HG02610 (cell line): ENCODE measurements around the gene MPPE1.

Experiments
- ATAC-seq: cut with Tn5 transposase; IDR thresholded peaks from one replicate; pipeline ENCODE4 v1.9.1; 2021; ENCODE audit warnings: mild to moderate bottlenecking, moderate library complexity; ENCODE audit not compliant: unreplicated experiment

The MPPE1 gene

GRCh38 chr18:11885278-11885947 lies 22.7 kb downstream of the MPPE1 start:
- no peak for ATAC-seq

DNA sequence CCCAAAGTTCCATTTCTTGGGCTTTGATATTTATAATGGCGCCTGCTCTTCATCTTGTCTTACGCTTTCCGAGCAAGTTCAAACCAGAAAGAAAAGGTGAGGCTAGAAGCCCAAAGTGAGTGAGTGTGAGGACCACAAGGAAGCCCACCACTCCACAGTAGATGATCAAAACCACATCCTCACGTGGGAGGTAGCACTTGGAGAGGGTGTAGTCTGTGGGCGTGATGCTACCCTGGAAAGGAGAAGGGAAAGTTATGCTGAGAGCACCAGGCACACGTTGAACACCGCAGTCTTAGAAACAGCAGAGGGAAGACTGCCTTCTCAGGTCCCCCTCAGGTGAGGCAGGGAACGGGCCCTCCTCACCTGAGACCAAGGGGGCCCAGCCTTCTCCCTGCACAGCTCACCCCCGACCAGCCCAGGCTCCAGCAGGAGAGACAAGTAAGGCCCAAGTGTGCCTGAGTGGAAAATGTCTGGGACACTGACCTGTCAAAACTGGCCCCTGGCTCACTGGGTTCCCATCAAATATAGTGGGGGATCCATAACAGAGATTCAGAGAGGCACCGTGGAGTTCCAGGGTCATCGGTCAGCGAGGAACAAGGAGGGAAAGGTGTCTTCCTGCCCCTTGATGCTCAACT lies 23.6 kb downstream of the MPPE1 start:
- ATAC-seq, result no peak

DNA sequence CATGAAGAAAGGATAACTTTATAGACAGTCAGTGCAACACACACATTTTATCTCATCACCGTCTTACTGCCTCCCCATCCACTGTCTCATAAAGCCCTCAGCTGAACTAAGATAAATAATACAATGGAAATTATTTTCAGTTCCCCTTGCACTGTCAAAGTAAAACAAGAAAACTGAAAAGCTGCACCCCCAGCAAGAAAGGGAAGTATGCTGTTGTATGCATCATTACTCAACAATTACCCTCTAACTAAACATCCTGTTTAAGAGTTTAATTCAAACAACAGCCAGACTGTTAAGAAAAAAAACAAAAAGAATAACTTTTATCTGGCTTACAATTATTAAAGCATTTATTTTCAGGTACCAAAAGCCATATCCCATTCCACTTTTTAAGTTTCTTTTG lies 25.0 kb downstream of the MPPE1 start:
- no peak for ATAC-seq

GRCh38 chr18:11882636-11883035 lies 25.5 kb downstream of the MPPE1 start:
- ATAC-seq, result no peak

DNA sequence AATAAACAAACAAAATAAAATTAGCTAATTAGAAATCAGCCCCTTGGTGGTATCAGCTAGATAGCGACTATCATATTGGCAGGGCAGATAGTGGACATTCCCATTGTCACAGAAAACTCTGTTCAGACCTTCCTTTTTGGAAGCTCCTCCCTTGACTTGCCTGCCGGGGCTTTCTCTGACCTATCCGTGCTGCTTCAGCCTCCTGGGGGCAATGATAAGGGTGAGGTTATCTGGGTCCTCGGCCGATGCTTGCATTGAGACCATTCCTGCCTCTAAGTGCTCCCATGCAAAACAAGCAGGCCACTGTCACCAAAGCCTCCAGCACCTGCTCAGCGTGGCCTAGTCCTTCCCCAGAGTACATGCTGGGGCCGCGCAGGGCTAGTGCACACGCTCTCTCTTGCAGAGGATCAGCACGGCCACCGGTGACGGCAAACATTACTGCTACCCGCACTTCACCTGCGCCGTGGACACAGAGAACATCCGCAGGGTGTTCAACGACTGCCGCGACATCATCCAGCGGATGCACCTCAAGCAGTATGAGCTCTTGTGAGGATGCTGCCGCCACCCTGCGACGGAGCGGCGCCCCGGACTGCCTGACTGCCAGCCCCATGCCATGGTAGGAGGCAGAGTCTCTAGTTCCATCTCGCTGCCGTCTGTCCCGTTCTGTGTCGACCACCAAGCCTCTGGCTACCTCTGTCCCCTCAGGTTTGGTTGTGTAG lies 27.4 kb downstream of the MPPE1 start:
- ATAC-seq, result no peak

GRCh38 chr18:11877497-11878135 lies 30.5 kb downstream of the MPPE1 start:
- ATAC-seq, result no peak

DNA sequence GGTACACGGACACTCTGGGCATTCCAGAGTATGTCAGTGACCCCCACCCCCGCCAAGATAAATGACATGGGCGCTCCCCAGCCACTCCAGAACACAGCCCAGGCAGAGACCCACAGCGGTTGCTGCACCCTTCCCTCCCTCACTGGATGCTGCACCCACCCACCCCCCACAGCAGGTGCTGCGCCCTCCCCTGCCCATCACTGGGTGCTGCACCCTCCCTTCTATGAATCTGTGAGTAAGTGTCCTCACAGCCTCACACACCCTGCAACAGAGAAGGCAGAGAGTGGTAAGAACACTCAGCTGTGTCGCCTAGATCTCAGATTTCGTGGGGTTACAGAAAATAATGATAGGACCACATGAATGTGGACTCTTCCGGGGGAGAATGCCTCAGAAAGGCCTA lies 33.4 kb downstream of the MPPE1 start:
- no peak for ATAC-seq

DNA sequence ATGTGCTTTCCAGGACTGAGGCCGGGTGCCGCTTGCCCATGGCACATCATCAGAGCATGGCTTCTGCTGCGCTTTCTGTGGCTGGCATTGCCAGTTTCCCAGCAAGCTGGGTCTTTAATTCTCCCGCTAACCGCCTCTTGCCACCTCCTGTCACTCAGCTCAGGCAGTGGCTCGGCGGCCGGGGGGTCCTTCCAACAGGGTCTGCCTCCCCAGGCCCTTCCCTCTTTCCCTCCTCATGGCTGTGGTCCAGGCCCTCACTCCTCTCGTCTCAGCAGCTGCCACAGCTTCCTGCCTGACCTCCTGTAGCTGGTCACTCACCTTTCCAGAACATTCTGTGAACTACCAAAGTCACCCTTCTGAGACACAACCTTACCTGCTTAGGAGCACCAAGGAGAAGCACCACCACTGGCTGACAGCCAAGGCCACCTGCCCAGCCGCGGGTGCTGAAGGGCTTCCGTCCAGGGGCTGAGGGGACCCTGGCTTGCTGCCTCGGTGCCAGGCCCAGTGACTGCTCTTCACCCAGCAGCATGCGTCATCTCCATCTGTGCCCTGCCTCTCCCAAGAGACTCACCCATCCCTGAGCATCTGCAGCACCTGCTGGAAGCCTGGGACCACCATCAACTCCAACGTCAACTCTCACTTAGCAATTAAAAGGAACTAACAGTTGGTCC lies 34.3 kb downstream of the MPPE1 start:
- ATAC-seq, result no peak

GRCh38 chr18:11872479-11873136 lies 35.5 kb downstream of the MPPE1 start:
- ATAC-seq, result no peak

DNA sequence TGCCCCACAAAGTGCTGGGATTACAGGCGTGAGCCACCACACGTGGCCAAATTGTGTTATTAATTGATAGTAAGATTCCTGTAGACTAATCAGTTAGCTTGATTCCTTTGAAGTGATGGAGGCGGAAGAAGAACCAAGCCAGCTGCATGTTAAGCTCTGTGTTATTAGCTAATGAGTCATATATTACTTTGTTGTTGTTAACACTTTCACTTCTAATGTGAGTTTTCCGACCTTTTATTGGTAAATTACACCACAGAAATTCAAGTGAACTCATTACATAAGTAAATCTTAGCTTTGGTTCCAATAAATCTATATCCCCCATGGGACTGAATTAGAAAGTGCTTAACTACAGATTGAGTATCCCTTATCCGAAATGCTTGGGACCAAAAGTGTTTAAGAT lies 36.6 kb downstream of the MPPE1 start:
- no peak for ATAC-seq

GRCh38 chr18:11868230-11868629 lies 39.9 kb downstream of the MPPE1 start:
- ATAC-seq, result no peak

DNA sequence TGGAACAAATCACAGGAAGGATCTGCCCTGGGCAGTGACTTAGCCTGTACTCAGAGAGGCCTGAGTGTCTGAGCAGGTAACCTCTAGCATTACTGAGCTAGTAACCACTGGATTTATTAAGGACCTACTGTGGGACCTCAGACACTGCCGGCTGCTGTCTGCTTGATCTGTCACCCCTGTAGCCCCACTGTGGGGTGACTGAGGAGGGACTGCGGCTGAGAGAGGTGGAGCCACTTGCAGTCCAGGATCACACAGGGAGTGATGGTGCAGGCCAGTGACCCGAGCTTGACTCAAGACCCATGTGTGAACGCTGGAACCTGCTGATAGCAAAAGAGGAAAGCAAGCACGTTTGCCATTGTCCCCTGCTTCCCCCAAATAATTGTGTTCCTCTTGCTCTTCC lies 41.4 kb downstream of the MPPE1 start:
- no peak for ATAC-seq

DNA sequence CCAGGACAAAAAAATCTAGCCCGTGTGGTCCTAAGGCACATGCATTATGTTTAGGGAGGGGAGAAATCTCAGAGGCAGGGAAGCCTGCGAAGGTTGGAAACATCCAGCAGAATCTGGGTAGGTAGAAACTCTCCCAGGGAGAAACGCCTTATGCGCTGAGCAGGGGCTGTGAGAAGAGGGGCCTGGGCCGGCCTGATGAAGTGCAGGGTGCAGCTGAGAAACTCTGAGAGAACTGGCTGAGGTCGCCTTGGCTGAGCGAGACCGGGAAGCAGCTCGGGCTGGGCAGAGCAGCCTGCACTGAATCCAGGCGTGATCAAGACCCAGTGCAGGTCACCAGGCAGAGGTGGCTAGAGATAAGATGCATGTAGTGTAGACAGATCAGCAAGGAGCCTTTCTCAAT lies 41.8 kb downstream of the MPPE1 start:
- no peak for ATAC-seq

GRCh38 chr18:11865071-11865470 lies 43.0 kb downstream of the MPPE1 start:
- no peak for ATAC-seq

DNA sequence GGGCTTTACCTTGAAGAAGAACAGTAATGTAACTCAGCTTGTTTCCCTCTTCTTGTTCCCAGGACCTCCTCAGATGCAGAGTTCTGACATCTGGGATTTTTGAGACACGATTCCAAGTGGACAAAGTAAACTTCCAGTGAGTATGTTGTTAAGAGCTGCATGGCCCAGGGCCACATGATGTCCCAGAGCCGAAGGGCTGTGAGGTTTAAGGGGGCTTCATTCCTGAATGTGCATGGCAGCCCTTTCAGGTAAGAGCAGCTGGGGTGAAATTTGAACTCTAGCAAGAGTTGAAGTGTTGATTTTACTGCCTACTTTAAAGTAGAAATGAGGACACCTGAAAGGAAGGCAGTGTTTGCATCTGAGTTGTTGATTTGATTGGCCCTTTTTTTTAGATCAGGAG lies 43.6 kb downstream of the MPPE1 start:
- no peak for ATAC-seq

DNA sequence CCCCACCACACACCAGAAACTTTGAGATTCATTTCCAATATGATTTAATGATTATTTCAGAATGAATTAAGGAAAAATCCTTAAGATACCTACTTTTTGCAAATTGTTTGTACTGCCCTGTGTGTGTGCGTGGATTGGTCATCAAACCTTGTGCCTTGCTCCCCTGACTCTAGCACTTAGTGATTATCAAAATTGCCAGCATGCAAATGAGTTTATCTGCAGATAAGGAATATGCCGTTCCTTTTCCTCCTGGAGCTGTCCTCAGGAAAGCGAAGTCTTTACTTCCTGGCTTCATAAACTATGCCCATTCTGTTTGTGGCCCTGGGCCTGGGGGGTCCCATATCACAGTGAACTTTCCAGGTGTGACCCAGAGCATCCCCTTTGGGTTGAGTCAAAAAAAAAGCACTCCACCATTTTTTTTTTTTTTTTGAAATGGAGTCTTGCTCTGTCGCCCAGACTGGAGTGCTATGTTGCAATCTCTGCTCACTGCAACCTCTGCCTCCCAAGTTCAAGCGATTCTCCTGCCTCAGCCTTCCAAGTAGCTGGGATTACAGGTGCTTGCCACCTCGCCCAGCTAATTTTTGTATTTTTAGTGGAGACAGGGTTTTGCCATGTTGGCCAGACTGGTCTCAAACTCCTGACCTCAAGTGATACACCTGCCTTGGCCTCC lies 45.5 kb downstream of the MPPE1 start:
- no peak for ATAC-seq

GRCh38 chr18:11861583-11862288 lies 46.4 kb downstream of the MPPE1 start:
- ATAC-seq, result no peak

DNA sequence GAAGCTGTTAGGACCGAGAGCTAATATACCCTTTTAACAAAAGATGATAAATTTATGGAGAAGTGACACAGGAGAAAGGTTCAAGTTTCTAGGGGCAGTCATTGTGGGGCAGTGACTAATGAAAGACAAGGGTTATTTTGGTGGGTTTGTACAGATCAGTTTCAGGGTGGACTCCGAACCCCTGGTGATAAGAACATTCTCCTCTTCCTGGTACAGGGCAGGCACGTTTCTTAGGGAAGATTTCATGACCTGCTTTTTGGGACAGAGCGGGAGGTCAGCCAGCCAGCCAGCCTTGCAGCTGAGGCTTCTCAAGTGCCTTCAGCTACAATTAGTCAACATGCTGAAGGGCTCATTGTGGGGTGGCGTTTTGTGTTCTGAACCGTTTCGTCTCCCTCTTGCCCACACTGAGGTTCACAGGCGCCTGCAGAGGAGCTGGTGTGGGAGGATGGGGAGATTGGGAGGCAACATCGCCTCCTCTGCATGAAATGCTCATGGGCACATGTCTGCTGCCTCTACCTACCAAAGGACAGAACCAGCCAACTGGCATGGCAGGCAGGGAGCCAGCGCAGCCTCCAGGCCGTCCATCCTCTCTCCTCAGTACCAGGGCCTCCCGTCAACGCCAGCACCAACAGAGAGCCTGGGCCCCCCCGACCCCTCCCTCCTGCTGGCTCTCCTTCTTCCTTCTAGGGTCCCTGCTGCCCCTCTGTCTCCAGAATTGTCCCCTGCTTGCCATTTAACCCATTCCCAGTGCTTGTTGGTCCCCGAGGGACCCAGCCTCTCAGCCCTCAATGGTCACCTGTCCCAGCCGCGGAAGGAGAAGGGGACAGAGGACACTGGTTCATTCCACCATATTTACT lies 47.3 kb downstream of the MPPE1 start:
- no peak for ATAC-seq
